Activated CD4-positive, CD25-positive, alpha-beta regulatory T cell treated with anti-CD3 and anti-CD28 coated beads, Interleukin-2, amount 50 U/mL, for 16 hours (primary cell): ENCODE measurements around the gene B4GALNT4.
"Not testable (repeated sequence)": the region's sequence is repeated elsewhere in the genome, so short reads cannot be mapped to it uniquely, and the experiment has no call there.

ENCODE experiments used
- DNase-seq: peaks from one replicate; pipeline ENCODE4 v3.0.0-alpha.2; 2020; ENCODE audit warnings: low read depth, low spot score

The B4GALNT4 gene

GRCh38 chr11:358129-358800 lies 11.0 kb upstream of the B4GALNT4 start:
- no peak for DNase-seq

DNA sequence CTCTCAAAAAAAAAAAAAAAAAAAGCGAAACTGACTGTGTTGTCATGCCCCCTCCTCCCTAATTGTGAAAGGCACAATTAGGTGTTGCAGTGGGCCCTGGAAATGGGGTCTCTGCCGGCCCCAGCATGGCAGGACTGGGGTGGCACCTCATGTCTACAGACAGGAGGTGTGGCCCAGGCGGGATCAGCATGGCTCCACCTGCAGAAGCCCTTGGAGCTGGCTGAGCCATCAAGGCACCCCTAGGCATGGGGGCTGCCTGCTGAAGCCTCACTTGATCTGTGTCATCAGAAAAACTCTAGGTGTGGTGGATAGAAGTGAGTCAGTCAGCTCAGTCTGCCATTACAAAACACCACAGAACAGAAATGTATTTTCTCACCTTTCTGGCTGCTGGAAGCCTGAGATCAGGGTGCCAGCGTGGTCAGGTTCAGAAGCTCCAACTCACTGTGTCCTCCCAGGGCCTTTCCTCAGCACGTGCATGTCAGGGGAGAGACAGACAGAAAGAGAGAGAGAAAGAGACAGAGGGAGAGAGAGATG lies 10.1 kb upstream of the B4GALNT4 start:
- no peak for DNase-seq

- DNase-seq = no peak
These were observed 8.7 kb upstream of the B4GALNT4 start for GRCh38 chr11:360326-361280.

- no peak for DNase-seq
These were observed 6.5 kb upstream of the B4GALNT4 start for GRCh38 chr11:362642-363442.

- not testable (repeated sequence) for DNase-seq
These were observed 5.9 kb upstream of the B4GALNT4 start for GRCh38 chr11:363443-363805.

GRCh38 chr11:363948-364761 lies 5.1 kb upstream of the B4GALNT4 start:
- peak; percentile 31 for DNase-seq

- DNase-seq = no peak
These were observed 4.1 kb upstream of the B4GALNT4 start for GRCh38 chr11:364991-365725.

DNA sequence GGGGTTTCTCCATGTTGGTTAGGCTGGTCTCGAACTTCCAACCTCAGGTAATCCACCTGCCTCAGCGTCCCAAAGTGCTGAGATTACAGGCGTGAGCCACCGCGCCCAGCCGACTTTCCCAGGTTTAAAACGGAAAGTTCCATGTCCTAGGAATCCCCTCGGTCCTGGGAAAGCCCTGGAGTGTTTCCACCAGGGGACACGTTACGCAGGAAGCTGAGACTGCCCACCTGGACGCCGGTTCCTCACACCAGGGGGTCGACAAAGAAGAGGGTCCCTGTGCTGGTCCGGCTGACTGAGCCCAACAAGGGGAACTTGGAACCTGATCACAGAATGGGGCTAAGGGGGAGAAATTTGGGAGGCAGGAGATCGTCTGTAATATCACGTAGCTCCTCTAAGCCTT lies 3.5 kb upstream of the B4GALNT4 start:
- DNase-seq = no peak

GRCh38 chr11:367956-368413 lies 1.3 kb upstream of the B4GALNT4 start:
- DNase-seq = no peak

DNA sequence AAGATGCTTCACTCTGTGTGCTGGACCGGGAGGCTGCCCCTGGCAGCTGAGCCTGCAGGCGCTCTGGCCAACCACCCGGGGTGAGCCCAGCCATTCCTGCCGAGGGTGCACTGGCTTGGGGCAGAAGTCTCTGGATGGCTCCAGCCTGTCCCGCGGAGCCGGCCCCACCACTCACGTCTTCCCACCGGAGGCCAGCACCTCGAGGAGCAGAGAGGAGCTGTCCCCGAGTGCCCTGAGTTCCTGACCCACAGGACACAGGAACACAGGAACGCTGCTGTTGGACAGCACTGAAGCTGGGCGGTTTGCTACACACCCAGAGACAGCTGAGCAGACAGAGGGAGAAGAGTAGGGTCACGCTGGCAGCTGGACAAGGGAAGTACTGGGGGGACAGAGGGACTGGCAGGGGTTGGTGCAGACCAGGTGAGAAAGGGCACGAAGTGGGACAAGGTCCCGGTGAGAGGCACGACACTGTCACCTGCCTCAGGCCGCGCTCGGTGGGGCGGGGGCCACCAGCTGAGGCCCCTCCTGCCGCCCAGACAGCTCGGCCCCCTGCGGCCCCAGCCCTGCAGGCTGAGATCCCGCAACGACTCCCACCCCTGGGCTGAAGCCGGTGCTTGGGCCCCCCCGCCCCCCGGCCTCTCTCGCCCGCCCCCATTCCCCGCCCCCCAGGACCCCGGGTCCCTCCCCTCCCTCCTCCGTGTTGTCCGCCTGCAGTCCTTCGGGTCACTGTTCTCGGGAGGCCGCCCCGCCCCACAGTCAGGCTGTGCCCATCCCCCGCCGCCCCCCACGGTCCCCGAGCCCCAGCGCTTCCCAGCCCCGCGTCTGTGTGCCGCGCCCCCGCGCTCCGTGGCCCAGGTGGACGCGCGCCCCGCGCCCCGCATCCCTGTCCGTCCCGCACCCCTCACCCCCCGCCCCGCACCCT lies 624 bp upstream of the B4GALNT4 start:
- DNase-seq = no peak

DNA sequence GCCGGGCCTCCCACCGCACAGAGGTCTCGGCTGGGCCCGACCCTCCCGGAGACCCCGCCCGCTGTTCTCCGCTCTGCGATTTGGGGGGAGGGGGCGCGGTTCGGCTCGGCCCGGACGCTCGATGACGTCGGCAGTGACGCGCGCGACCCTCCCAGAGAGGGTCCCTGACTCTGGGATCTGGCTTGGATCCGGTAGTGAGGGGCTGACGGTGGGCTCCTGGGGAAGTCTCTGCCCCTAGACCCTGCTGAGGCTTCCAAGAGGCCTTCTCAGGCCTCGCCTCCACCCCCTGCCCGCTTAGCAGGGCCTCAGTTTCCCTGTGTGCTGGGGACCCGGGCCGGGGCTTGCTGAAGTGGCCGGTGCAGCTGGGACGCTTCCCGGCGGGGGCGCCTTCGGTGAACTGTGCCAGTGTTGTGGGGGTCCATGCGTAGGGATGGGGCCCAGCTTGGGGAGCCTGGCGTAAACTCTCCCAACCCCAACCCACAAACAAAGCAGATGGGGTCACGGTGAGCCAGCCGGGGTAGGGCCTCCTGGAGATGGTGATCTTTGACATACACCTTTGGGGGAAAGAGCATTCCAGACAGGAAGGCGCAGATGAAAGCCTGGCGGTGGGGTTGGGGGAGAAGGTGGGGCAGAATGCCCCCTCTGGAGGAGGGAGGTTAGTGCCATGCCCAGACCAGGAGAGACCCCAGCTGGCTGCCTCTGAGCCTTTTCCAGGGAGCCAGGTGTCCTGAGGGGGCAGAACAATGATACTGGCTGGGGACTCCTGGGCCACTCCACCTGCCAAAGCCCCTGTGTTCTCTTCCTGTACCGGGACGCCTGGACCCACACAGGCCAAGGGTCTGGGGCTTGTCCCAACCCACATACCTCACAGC lies 1.0 kb downstream of the B4GALNT4 start:
- DNase-seq = no peak

DNA sequence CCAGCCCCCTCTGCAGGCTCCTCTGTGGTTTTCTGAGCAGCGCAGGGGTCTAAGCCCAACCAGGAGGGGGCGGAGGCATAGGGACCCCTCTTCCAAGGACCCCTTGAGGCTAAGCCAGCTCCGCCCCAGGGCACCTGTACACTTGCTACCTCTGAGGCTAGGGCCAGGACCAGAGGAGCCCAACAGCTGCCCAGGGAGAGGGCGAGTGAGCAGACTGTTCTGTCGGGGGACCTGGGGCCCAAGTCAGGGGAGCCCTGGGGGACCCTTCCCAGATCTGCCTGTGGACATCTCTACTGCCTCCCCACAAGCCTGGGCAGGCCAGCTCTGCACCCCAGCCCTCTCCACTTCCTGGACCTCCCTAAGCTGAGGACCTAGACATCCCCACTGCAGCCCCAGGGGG lies 1.8 kb downstream of the B4GALNT4 start:
- DNase-seq = no peak

DNA sequence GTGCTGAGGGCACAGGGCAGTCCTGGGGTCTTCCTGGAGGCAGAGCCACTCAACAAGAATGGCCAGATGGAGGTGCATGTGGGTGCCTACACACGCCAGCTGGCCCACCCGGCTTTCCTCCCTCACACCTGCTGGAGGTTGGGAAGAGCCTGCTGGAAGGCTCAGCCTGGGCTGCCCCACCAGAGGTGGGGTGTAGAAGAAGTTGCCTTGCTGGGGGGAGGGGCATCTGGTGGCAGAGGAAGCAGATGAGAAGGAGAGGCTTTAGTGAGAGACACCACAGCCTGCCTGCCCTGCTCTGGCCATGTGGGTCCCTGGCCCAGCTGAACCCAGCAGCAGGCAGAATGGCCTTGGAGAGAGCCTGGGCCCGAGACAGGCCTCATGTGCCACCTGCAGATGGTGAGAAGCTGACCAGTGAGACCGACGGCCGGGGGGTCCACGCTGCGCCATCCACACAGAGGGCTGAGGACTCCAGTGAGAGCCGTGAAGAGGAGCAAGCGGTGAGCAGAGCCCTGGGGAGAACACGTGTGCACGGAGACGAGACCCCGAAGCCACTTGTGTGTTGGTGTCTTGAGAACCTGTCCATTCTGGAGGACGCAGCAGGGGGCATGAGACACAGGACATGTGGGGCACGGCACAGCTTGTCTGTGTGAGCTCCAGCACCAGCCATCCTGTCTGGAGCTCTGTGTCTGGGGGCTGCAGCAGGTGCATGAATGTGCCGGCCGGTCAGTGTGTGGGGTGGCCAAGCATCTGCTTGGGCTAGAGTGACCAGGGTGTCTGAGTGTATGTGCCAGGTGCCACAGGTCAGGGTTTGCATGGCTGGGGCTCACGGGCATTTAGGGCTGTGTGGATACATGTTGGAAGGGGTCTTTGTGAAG lies 2.7 kb downstream of the B4GALNT4 start:
- no peak for DNase-seq

GRCh38 chr11:372809-373715 lies 3.8 kb downstream of the B4GALNT4 start:
- DNase-seq = no peak

GRCh38 chr11:373716-374551 lies 4.6 kb downstream of the B4GALNT4 start:
- no peak for DNase-seq
